HL-60 (cell line): Measurements from ENCODE around the gene AVPI1.
"Not testable (repeated sequence)": the region's sequence is repeated elsewhere in the genome, so short reads cannot be mapped to it uniquely, and the experiment has no call there.

Experiments used
- DNase-seq, 2 experiments: peaks; one replicate each; pipeline ENCODE4 v3.0.0-alpha.2; 2010 to 2020; ENCODE audit warnings: low read depth in 1 of 2, low spot score in 1 of 2
- H3K27ac ChIP-seq: fragments of 250-450 bp; sonication (Bioruptor Pico); replicated peaks from 2 replicates; pipeline ENCODE4 v1.5.1; 2020; ENCODE audit warnings: mild to moderate bottlenecking, moderate library complexity
- H3K27me3 ChIP-seq: fragments of 250-450 bp; sonication (Bioruptor Pico); 2 replicates; pipeline ENCODE4 v1.5.1; 2021; ENCODE audit warnings: mild to moderate bottlenecking, moderate library complexity; ENCODE audit not compliant: insufficient read depth, poor library complexity, severe bottlenecking
- H3K4me3 ChIP-seq: replicated peaks from 2 replicates; pipeline ENCODE4 v1.5.1; 2011; ENCODE audit warnings: mild to moderate bottlenecking, control low read depth, low read length; ENCODE audit not compliant: insufficient read depth
- CTCF ChIP-seq: IDR thresholded peaks from one replicate; pipeline ENCODE4 v1.5.1; 2011; ENCODE audit warnings: low read length, control low read depth, inconsistent platforms; ENCODE audit not compliant: insufficient read depth
- GABPA ChIP-seq: IDR thresholded peaks from 2 replicates; pipeline ENCODE4 v1.6.1; 2012; ENCODE audit warnings: low read depth
- POLR2AphosphoS5 ChIP-seq: IDR thresholded peaks from 2 replicates; pipeline ENCODE4 v1.6.1; 2012; ENCODE audit warnings: low read depth
- REST ChIP-seq: IDR thresholded peaks from 2 replicates; pipeline ENCODE4 v1.6.1; 2012; ENCODE audit warnings: low read depth; ENCODE audit not compliant: insufficient replicate concordance
- SPI1 ChIP-seq: IDR thresholded peaks from 2 replicates; pipeline ENCODE4 v1.6.1; 2012; ENCODE audit warnings: low read depth, mild to moderate bottlenecking, borderline replicate concordance

AVPI1 gene

GRCh38 chr10:97650726-97651125 is 36.3 kb downstream of the AVPI1 start:
- Histone ChIP-seq H3K27me3 (no peaks in the 10 kb centered on the region), H3K4me3 (no peak overlapping the region), H3K27ac (no peak overlapping the region)
- TF ChIP-seq POLR2AphosphoS5 (no peak), CTCF (no peak), SPI1 (no peak), REST (no peak), GABPA (no peak)
- DNase-seq, result no peak

GRCh38 chr10:97649405-97649750 is 37.7 kb downstream of the AVPI1 start:
- H3K27me3 ChIP-seq, DNase-seq, H3K4me3 ChIP-seq, H3K27ac ChIP-seq: not testable (repeated sequence)

GRCh38 chr10:97648562-97649404 is 38.3 kb downstream of the AVPI1 start:
- no peak overlapping the region for H3K4me3 ChIP-seq
- no peaks in the 10 kb centered on the region for H3K27me3 ChIP-seq
- peak; percentile 36 to 39 for DNase-seq
- TF ChIP-seq CTCF, result no peak
- no peak for TF ChIP-seq SPI1
- no peak for TF ChIP-seq GABPA
- no peak for TF ChIP-seq POLR2AphosphoS5
- TF ChIP-seq REST, result no peak
- no peak overlapping the region for H3K27ac ChIP-seq

GRCh38 chr10:97647556-97647955 is 39.5 kb downstream of the AVPI1 start:
- TF ChIP-seq CTCF (no peak), GABPA (no peak), REST (no peak), POLR2AphosphoS5 (no peak), SPI1 (no peak)
- no peak for DNase-seq
- Histone ChIP-seq H3K27ac (no peak overlapping the region), H3K4me3 (no peak overlapping the region), H3K27me3 (no peaks in the 10 kb centered on the region)
